GM12878 (cell line): ENCODE data around the gene RNF220. TPM values are rescaled to one million over a fixed set of nuclear protein-coding genes. Genes with fewer than 3 reads are reported as not detected.

Experiments used
- ATAC-seq: fragments of 200-7000 bp; cut with Tn5 transposase; 3 replicates; pipeline ENCODE4 v1.9.1; 2020; ENCODE audit warnings: mild to moderate bottlenecking, moderate library complexity
- BruUV-seq: library from RNA; stranded (reverse); fragments of 400-500 nt; replicated peaks from 2 replicates; lab custom pipeline; 2021; lab: Mats Ljungman, UMichigan
- CTCF ChIA-PET: fragments of 300-600 bp; sonication (Branson Sonifier 250); formaldehyde crosslinking; extraction: SDS; loops from one replicate; lab custom pipeline; 2021; ENCODE audit warnings: inconsistent platforms; lab: Yijun Ruan, JAX
- POLR2A ChIA-PET: fragments of 350-600 bp; formaldehyde crosslinking; extraction: SDS; loops from one replicate; lab custom pipeline; 2021; ENCODE audit warnings: inconsistent platforms; lab: Charles Lee
- RAD21 ChIA-PET: fragments of 300-600 bp; sonication (Branson Sonifier 250); formaldehyde crosslinking; loops from one replicate; lab custom pipeline; 2023; ENCODE audit warnings: antibody characterized with exemption; ENCODE audit not compliant: unreplicated experiment; lab: Charles Lee
- SMC1A ChIA-PET: fragments of 300-600 bp; sonication (Branson Sonifier 250); formaldehyde crosslinking; loops from one replicate; lab custom pipeline; 2023; ENCODE audit not compliant: unreplicated experiment, uncharacterized antibody; lab: Charles Lee
- DNase-seq: peaks from one replicate; pipeline ENCODE4 v3.0.0-alpha.2; 2011; ENCODE audit warnings: low read depth, low spot score
- FAIRE-seq: peaks from 3 replicates; lab custom pipeline; 2011; peaks lifted over from hg19 to GRCh38; lab: Jason Lieb, UNC
- H2AFZ ChIP-seq: 2 replicates; pipeline ENCODE4 v1.6.0; 2011; ENCODE audit warnings: low read depth, low read length, control low read depth; ENCODE audit not compliant: control insufficient read depth
- H3K27ac ChIP-seq: 2 replicates; pipeline ENCODE4 v1.5.1; 2011; ENCODE audit warnings: control low read depth; ENCODE audit not compliant: control insufficient read depth, insufficient read depth
- H3K27me3 ChIP-seq, 2 experiments: replicated peaks in 1 of 2; 2 replicates each; pipeline versions ENCODE4 v1.6.0 to v1.6.1; 2011; ENCODE audit warnings: low read length in 1 of 2; ENCODE audit not compliant: control insufficient read depth in 2 of 2, insufficient read depth in 2 of 2
- H3K36me3 ChIP-seq, 2 experiments: 2 replicates each; pipeline ENCODE4 v1.5.1; 2011; ENCODE audit warnings: low read length in 1 of 2; ENCODE audit not compliant: control insufficient read depth in 2 of 2, insufficient read depth in 2 of 2
- H3K4me1 ChIP-seq: 2 replicates; pipeline ENCODE4 v1.6.1; 2011; ENCODE audit warnings: mild to moderate bottlenecking, low read length, moderate library complexity, mixed read lengths; ENCODE audit not compliant: control insufficient read depth, insufficient read depth
- H3K4me2 ChIP-seq: 2 replicates; pipeline ENCODE4 v1.6.0; 2011; ENCODE audit warnings: control low read depth; ENCODE audit not compliant: control insufficient read depth, insufficient read depth
- H3K4me3 ChIP-seq: fragments of 200-600 bp; sonication (generic); 2 replicates; pipeline ENCODE4 v1.5.1; 2016
- H3K79me2 ChIP-seq: 2 replicates; pipeline ENCODE4 v1.6.0; 2011; ENCODE audit warnings: low read length; ENCODE audit not compliant: control insufficient read depth, insufficient read depth
- H3K9ac ChIP-seq: 2 replicates; pipeline ENCODE4 v1.8.0; 2011; ENCODE audit warnings: low read length, control low read depth, mixed read lengths; ENCODE audit not compliant: control insufficient read depth, insufficient read depth
- H3K9me3 ChIP-seq: replicated peaks from 3 replicates; pipeline ENCODE4 v1.5.1; 2011; ENCODE audit warnings: mild to moderate bottlenecking, low read length; ENCODE audit not compliant: control insufficient read depth, insufficient read depth
- H4K20me1 ChIP-seq: 2 replicates; pipeline ENCODE4 v1.6.0; 2011; ENCODE audit not compliant: control insufficient read depth, insufficient read depth
- CEBPZ ChIP-seq: fragments of 150-350 bp; IDR thresholded peaks from 2 replicates; pipeline ENCODE4 v1.6.1; 2016; ENCODE audit warnings: low read depth, low read length
- CHD4 ChIP-seq: fragments of 200-600 bp; sonication (generic); IDR thresholded peaks from 2 replicates; pipeline ENCODE4 v1.6.1; 2016; ENCODE audit warnings: mild to moderate bottlenecking
- EZH2 ChIP-seq: IDR thresholded peaks from 2 replicates; pipeline ENCODE4 v1.6.1; 2012; ENCODE audit warnings: low read depth, mild to moderate bottlenecking, control low read depth, inconsistent platforms, low read length, borderline replicate concordance; ENCODE audit not compliant: control insufficient read depth
- HDAC6 ChIP-seq: fragments of 200-600 bp; sonication (generic); IDR thresholded peaks from one replicate; pipeline ENCODE4 v1.8.0; 2017; ENCODE audit warnings: antibody characterized with exemption; ENCODE audit not compliant: unreplicated experiment
- NFIC ChIP-seq: IDR thresholded peaks from 2 replicates; pipeline ENCODE4 v1.6.1; 2012; ENCODE audit warnings: low read depth, mild to moderate bottlenecking, inconsistent platforms, low read length, moderate library complexity
- NFXL1 ChIP-seq: fragments of 450-650 bp; IDR thresholded peaks from 2 replicates; pipeline ENCODE4 v1.6.1; 2017; ENCODE audit warnings: antibody characterized with exemption, mild to moderate bottlenecking, borderline replicate concordance
- PAX8 ChIP-seq: fragments of 450-650 bp; IDR thresholded peaks from 2 replicates; pipeline ENCODE4 v1.6.1; 2017; ENCODE audit warnings: mild to moderate bottlenecking, moderate library complexity
- RUNX3 ChIP-seq: IDR thresholded peaks from 2 replicates; pipeline ENCODE4 v1.6.1; 2012; ENCODE audit warnings: low read length, inconsistent platforms
- SUZ12 ChIP-seq: fragments of 200-600 bp; sonication (generic); IDR thresholded peaks from one replicate; pipeline ENCODE4 v1.6.1; 2018; ENCODE audit warnings: antibody characterized with exemption, mild to moderate bottlenecking; ENCODE audit not compliant: unreplicated experiment
- TCF3 ChIP-seq: IDR thresholded peaks from 2 replicates; pipeline ENCODE4 v1.6.1; 2012; ENCODE audit warnings: low read depth, mild to moderate bottlenecking, low read length, borderline replicate concordance; ENCODE audit not compliant: insufficient read depth
- TCF7 ChIP-seq: IDR thresholded peaks from 2 replicates; pipeline ENCODE4 v1.6.1; 2014; ENCODE audit warnings: antibody characterized with exemption, borderline replicate concordance
- ZNF207 ChIP-seq: fragments of 450-650 bp; IDR thresholded peaks from 2 replicates; pipeline ENCODE4 v1.6.1; 2014; ENCODE audit warnings: antibody characterized with exemption, mild to moderate bottlenecking, borderline replicate concordance
- ZNF24 ChIP-seq: fragments of 450-650 bp; IDR thresholded peaks from 2 replicates; pipeline ENCODE4 v1.6.1; 2017; ENCODE audit warnings: antibody characterized with exemption, mild to moderate bottlenecking
- WGBS: methylation state at CpG from one replicate; pipeline ENCODE4 v1.1.6; 2016; ENCODE audit warnings: low lambda C conversion rate; ENCODE audit not compliant: insufficient replicate concordance, insufficient coverage; ENCODE audit errors: missing lambda C conversion rate; 5-methylcytosine and 5-hydroxymethylcytosine counted together
- in situ Hi-C: fragments of 300-500 bp; cut with MboI; formaldehyde crosslinking; loops from 9 replicates; pipeline ENCODE4 v1.14.3; 2018; ENCODE audit warnings: mixed read lengths
- intact Hi-C: fragments of 100-400 bp; cut with micrococcal nuclease; formaldehyde crosslinking; loops from one replicate; pipeline ENCODE4 v1.14.2; 2022; ENCODE audit not compliant: unreplicated experiment
- polyA plus RNA-seq, 11 experiments: library from polyadenylated mRNA; depleted of rRNA in 4 of 11; unstranded in 6 of 11; stranded (reverse) in 5 of 11; fragments of >200 nt; fragmentation: Nextera tagmentation in 4 of 11; fragmentation: Illumina TruSeq in 1 of 11; extraction: Ambion mirVana in 4 of 11; extraction: Trizol in 1 of 11; gene quantifications; 1 replicate in 1 of 11; 2 replicates in 10 of 11; pipeline versions ENCODE4 v1.2.1 to v1.2.3, GENCODE V29; 2011 to 2016; ENCODE audit warnings: inconsistent platforms in 2 of 11, missing spikeins in 2 of 11, low read depth in 1 of 11
- total RNA-seq, 4 experiments: library from RNA; depleted of rRNA in 3 of 4; stranded (reverse); fragments of >200 nt in 3 of 4; fragmentation: Illumina TruSeq in 1 of 4; extraction: Trizol in 1 of 4; gene quantifications; 2 replicates each; pipeline versions ENCODE4 v1.2.1 to v1.2.3, GENCODE V29; 2013 to 2021
- TF ChIP-seq, protein P1 (sequence below): IDR thresholded peaks from 2 replicates; pipeline ENCODE4 v1.6.1; 2012; ENCODE audit warnings: low read depth, low read length, improper control_type of control experiment

Gene RNF220
- total and polyA plus RNA-seq, 10 of the 15 experiments (the other 5 are each of a cell fraction or from before 2014, with no cell fraction given), result 4.6 to 84.1 (median 53.7) TPM

GRCh38 chr1:44408632-44409602, 3.9 kb downstream of the RNF220 start:
- 2% methylated on average over 37 of the region's 37 CpGs for WGBS
- Histone ChIP-seq H3K4me3 (no peak overlapping the region), H3K9ac (no peak overlapping the region), H3K79me2 (no peaks in the 10 kb centered on the region), H3K27me3 (peaks cover 30 to 53% of the 10 kb centered on the region in 2 experiments), H3K4me2 (peak overlapping the region; percentile 28; the same call in 1 of the 2 replicates), H2AFZ (no peak overlapping the region), H3K9me3 (no peaks in the 10 kb centered on the region), H4K20me1 (no peaks in the 10 kb centered on the region), H3K27ac (no peak overlapping the region), H3K4me1 (no peaks in the 10 kb centered on the region), H3K36me3 (no peaks in the 10 kb centered on the region)
- no TSS peak for BruUV-seq
- FAIRE-seq, result no peak
- TF ChIP-seq EZH2 (peak; percentile 8; the same call in 1 of the 2 replicates), ZNF24 (no peak), NFIC (no peak), CEBPZ (no peak), RUNX3 (no peak), CHD4 (no peak), NFXL1 (no peak), PAX8 (no peak), TCF3 (no peak), HDAC6 (no peak), SUZ12 (peak; percentile 48), TCF7 (no peak), ZNF207 (no peak)
- TF ChIP-seq, protein P1, sequence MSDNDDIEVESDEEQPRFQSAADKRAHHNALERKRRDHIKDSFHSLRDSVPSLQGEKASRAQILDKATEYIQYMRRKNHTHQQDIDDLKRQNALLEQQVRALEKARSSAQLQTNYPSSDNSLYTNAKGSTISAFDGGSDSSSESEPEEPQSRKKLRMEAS, result no peak
- ATAC-seq, result no peak
- POLR2A ChIA-PET, result no interaction called here
- no peak for DNase-seq
- intact Hi-C loops (no loop called here), in situ Hi-C loops (no loop called here)
- CTCF ChIA-PET, result interaction anchor here (1.1 kb wide), 1 partner anchor 186 kb away, joined by 3 read pairs; no protein-coding TSS in a partner anchor
- SMC1A ChIA-PET, result interaction anchor here (0.5 to 0.9 kb wide), 3 partner anchors 19 to 165 kb away, joined by 3 read pairs; no protein-coding TSS in a partner anchor
- RAD21 ChIA-PET, result no interaction called here
